ENCODE data around the gene DCTN3.

Gene DCTN3

GRCh38 chr9:34620061-34620994, at the start of gene DCTN3:
DCTN3 (minus strand) TSS chr9:34620495; CDS start chr9:34620464, 31 bp downstream.
- DNase-seq: peak; percentile 52 to 98 (median 89)

GRCh38 chr9:34665381-34666250, 45.3 kb upstream of the DCTN3 start:
- peak in 55 of 56 donors; percentile 52 to 97 (median 89) for DNase-seq

- DNase-seq: peak in 1 of 56 donors; percentile 52
Measured at GRCh38 chr9:34665067-34665380, 44.7 kb upstream of the DCTN3 start.

GRCh38 chr9:34664281-34665066, 44.2 kb upstream of the DCTN3 start:
- DNase-seq: peak in 50 of 56 donors; percentile 6 to 85 (median 48)

GRCh38 chr9:34663303-34663605, 43.0 kb upstream of the DCTN3 start:
- no peak for DNase-seq

GRCh38 chr9:34662526-34663302, 42.4 kb upstream of the DCTN3 start, which contains the start of gene CCL27:
CCL27 (minus strand) TSS chr9:34662657; CDS start chr9:34662633, 24 bp downstream.
- no peak for DNase-seq

GRCh38 chr9:34659592-34660253, 39.4 kb upstream of the DCTN3 start:
- no peak for DNase-seq

GRCh38 chr9:34658461-34658860, 38.2 kb upstream of the DCTN3 start:
- no peak for DNase-seq

GRCh38 chr9:34656992-34657391, 36.7 kb upstream of the DCTN3 start:
- no peak for DNase-seq

- no peak for DNase-seq
Measured at GRCh38 chr9:34655394-34655793, 35.1 kb upstream of the DCTN3 start.

GRCh38 chr9:34654323-34655051, 34.2 kb upstream of the DCTN3 start:
- DNase-seq: peak in 54 of 56 donors; percentile 12 to 87 (median 71)

GRCh38 chr9:34653151-34654072, 33.1 kb upstream of the DCTN3 start:
- DNase-seq: peak in 6 of 56 donors; percentile 6 to 32 (median 16)

GRCh38 chr9:34652602-34653000, 32.3 kb upstream of the DCTN3 start:
- no peak for DNase-seq

- peak in 53 of 56 donors; percentile 14 to 88 (median 71) for DNase-seq
Measured at GRCh38 chr9:34651876-34652601, 31.7 kb upstream of the DCTN3 start, which contains the start of gene IL11RA. IL11RA (plus strand) TSS chr9:34652185; CDS start chr9:34655218, 3,033 bp downstream.

GRCh38 chr9:34651321-34651720, 31.0 kb upstream of the DCTN3 start:
- no peak for DNase-seq

- peak in 29 of 56 donors; percentile 6 to 76 (median 26) for DNase-seq
Measured at GRCh38 chr9:34650816-34651215, 30.5 kb upstream of the DCTN3 start.

- DNase-seq: no peak
Measured at GRCh38 chr9:34648673-34649072, 28.4 kb upstream of the DCTN3 start.

Measured in amygdala (tissue), 56 donors.